ENCODE results near the gene LANCL1.
A peak's percentile ranks its signal among the peaks of the same experiment; 100 is the strongest.

The LANCL1 gene, protein sequence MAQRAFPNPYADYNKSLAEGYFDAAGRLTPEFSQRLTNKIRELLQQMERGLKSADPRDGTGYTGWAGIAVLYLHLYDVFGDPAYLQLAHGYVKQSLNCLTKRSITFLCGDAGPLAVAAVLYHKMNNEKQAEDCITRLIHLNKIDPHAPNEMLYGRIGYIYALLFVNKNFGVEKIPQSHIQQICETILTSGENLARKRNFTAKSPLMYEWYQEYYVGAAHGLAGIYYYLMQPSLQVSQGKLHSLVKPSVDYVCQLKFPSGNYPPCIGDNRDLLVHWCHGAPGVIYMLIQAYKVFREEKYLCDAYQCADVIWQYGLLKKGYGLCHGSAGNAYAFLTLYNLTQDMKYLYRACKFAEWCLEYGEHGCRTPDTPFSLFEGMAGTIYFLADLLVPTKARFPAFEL

DNA sequence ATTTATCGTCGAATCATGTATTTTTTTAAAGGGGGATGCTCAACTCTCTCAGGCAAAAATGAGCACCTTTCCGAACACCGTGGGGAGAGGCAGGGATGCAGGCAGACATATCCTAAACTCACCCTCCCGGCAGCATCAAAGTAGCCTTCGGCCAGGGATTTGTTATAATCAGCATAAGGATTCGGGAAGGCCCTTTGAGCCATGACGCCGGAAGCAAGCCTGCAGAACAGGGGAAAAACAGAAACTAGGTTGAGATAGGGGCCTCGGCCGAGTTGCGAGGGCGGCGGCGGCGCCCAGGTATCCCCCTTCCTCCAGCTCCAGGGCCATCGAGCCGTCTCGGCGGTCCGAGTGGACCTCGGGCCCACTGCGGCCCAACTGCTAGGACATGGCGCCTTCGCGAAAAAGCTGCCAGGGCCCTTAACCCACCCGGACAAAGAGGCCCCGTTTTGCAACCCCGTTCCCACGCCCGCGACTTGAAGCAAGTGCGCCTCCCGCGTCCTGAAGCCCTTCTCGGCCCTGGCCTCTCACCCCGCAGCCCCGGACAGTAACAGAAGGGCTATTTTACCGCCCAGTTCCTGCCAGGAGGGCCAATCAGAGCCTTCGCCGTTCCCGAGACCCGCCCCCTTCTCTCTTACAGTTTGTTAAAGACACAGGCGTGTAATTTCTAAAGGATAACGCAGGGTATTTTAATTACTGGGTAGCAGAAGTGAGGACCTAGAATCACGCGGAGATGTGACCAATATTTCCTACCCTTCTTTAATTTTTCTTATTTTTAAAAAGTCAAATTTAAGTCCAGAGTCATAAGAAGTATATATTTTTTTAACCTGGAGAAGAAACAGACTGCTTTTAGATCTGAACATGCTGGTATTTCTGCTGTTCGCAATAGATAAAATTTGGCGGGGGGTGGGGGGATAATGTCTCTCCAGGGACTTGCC is at the start of gene LANCL1:
Gene LANCL1, minus strand, starts transcription at position 566 of the 935 bp plus-strand sequence. Its CDS starts 363 bp downstream, at position 203.
- DNase-seq (ENCODE audit: low read depth in 3 of 3), result peak; percentile 59 to 80 (median 69)

DNA sequence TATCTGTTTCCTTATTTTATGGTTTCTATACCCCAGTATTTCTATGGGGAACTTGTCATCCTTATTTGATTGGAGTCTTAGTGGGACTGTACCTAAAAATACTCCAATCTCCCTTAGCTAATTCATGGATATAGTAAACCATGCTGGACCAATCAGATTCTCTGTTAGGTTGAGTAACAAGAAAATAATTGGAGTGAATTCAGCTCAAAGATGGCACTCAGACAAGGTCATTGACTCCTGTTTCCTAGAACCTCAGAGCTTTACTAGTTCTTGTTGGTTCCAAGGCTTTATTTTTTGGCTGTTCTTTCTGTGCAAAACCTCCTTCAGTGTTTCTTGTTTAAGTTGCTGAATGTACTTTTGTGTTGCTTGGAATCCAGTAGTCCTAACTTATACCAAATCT is 48.0 kb upstream of the LANCL1 start:
- DNase-seq (ENCODE audit: low read depth in 3 of 3), result no peak

DNA sequence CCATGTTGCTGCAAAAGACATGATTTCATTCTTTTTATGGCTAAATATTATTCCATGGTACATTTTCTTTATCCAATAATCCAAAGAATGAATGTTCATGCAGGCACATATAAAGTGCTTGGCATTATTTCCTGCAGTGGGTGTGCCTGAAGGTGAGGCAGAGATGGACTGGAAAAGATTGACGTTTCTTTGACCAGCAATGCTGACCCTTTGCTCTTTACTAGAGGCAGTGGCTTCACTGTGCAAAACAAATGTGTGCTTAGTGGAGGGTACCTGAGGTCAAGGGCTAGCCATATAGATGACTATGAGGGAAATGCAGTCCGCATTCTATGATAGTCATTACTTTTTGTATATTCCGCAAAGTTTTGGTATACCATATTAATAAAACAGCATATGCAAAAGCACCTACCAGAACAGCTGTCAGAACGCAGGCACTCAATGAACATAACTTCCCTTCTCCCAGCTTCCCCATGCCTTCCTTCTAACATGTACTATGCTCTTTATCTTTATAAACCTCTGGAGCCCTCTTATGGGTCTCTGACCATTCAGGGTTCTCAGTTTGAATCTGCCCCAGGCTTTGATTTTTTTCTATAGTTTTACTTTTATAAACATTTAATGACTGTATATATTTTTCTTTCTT is 47.2 kb upstream of the LANCL1 start:
- no peak for DNase-seq (ENCODE audit: low read depth in 3 of 3)

DNA sequence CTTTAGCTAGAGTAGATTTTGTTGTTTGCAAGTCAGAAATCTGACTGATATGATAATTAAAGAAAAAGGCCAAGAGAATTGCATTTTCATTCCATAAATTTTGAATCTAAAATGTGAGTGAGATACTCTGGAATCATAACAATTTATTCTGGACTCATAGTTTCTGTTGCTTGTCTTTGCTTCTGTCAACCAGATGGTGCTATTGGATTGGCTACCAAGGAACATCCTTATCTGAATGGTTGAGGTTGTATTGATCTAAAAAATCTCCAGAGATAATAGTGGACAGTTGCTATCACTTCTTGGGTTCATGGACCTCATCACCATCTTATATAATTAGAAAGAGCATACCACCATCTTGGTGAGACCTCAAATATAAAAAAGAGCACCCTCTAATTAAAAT is 45.8 kb upstream of the LANCL1 start:
- no peak for DNase-seq (ENCODE audit: low read depth in 3 of 3)

DNA sequence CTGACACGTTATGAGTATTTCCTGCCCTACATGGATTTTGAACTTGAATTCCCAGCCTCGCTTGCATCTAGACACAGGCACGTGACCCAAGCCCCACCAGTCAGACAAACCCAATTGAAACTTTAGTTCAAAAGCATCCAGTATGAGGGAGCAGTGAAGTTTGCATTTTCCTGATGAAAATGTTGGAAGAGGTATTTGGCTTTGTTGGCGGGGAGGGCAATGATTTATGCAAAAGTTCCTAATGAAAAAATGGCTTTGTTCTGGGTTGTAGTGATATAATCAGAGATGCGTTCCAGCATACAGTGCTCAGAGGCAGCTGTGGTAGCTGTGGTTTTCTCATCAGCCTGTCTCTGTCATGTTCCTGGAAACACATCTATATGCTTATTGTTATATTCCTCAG is 43.0 kb upstream of the LANCL1 start:
- DNase-seq (ENCODE audit: low read depth in 3 of 3), result no peak

DNA sequence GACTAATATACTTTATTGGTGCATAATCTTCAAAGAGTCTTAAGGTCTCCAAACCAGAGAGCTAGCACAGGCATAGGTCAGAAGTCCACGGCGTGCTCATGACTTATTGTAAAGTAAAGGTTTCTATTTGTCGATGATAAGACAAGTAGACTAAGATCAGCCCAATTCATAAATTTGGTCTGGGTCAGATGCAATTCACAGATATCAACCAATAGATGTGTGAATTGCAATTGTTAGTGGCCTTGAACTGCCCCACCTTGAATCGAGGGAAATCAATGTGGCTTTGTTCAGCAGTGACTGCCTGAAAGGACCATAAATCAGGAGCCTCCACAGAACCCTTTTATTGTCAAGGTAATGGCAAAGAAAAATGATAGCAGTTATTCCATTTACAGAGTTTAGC is 40.7 kb upstream of the LANCL1 start:
- no peak for DNase-seq (ENCODE audit: low read depth in 3 of 3)

DNA sequence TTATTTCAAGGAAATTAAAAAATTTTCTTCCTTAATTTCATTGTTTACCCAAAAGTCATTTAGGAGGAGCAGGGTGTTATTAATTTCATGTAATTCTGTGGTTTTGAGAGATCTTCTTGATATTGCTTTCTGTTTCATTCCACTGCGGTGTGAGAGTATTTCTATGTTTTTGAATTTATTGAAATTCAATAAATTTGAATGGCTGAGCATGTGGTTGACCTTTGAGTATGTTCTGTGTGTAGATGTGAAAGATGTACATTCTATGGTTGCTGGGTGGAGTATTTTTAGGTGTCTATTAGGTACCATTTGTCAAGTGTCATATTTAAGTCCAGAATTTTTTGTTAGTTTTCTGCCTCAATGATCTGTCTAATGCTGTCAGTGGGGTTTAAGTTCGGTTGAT is 39.4 kb upstream of the LANCL1 start:
- DNase-seq (ENCODE audit: low read depth in 3 of 3), result no peak

DNA sequence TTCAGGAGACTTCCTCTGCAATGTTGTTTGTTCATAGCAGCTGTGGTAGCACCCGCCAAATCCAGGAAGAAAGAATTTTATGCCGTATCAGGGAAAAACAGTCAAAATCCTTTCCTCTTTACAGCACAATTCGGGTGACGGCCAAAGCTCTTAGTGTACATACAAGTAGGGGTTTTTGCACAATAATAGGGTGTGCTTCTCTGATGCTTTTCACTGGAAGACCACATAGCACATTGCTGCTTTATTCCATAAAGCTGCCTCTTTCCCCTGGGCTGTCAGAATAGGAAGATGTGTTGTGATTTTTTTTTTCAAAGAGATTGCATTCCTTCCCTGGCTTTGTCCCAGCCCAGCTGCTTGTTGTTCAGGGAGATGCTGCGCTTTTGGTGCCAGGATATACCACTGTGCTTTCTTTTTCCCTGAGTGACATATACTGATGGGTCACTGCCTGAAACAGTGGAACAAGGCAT is 27.2 kb upstream of the LANCL1 start:
- no peak for DNase-seq (ENCODE audit: low read depth in 3 of 3)

DNA sequence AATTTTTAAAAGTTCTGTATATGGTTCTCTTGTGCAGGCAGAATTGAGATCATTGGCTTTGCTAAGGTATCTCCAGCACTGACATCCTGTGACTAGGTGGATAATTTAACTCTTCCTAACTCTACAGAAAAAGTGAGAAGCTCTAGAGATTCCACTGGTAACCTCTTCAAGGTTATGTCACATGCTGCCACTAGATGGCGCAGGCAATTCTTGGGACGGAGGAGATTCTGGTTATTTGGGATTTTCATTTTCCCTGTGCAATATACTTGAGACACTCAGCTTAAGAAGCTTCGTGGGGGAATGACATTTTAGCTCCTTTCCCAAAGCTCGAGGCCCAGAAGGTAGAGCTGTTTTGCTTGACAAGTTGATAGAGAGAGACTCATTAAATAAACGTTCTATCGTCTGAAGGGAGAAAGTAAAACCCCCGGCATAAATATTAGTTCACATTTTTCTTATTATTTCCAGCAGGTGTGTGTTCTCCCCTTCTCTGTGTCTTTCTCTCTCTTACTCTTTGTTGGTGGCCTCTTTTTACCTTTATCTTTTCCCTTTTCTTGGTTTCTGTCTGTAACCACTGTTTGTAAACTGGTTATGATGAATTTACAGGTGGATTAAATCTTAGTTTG is 26.6 kb upstream of the LANCL1 start:
- DNase-seq (ENCODE audit: low read depth in 3 of 3), result peak in 1 of 3 donors; percentile 8

DNA sequence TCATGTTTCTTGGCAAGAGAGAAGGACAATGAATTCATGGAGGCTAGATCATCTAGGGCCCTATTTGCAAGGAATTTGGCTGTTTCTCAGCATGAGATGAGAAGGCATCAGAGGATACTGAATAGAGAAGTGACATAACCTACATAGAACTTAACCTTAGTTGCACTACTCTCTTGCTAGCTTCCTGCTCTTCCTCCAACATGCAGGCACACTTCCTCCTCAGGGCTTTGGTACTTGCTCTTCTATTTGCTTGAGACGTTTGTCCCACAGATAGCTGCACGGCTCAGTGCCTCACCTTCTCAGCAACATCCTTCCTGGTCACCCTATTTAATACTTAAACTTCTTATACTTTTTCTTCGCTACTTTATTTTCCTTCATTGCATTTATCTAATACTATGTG is 20.0 kb upstream of the LANCL1 start:
- no peak for DNase-seq (ENCODE audit: low read depth in 3 of 3)

DNA sequence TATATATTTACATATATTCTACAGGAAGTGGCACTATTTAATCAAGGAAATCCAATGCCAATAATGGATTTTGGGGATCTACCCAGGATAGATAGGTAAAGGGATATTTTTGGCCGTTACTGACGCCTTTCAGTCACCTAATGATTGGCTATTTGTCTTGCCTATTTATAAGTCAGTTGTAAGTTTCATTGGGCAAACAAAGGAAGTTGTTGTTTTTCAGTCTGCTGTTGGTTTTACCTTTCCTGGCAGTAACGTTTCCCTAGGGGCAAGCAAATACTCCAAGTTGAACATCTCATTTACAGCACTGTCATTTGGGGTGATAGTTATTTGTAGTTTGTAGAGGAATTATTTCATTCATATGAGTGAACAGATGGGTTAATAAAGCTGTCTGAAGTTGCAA is 17.0 kb upstream of the LANCL1 start:
- DNase-seq (ENCODE audit: low read depth in 3 of 3), result no peak

DNA sequence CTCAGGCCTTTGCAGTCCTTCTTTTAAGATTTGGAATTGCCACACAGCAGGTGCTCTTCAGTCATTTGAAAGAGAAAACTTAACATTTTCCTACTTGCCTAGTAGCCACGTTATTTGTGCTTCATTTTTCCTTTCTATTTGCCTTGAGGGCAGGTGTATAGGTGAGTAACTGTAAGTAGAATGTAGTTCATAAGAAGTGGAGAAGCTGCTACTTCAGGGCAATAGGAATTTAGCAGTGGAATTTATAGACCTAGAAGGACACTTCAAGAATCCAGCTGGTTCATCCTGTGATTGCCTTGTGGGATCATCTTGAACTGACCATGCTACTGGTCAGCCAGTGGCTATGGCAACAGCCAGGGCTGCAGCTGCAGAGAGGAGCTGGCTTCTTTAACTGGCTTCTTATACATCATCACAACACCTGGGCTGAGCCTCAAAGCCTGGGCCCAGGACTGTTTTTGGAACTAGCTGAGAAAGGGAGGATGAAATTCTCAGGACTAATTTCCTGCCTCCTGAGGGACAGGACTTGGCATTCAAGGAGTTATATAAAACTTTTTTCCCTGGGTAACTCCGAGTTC is 5.1 kb upstream of the LANCL1 start:
- DNase-seq (ENCODE audit: low read depth in 3 of 3), result no peak

DNA sequence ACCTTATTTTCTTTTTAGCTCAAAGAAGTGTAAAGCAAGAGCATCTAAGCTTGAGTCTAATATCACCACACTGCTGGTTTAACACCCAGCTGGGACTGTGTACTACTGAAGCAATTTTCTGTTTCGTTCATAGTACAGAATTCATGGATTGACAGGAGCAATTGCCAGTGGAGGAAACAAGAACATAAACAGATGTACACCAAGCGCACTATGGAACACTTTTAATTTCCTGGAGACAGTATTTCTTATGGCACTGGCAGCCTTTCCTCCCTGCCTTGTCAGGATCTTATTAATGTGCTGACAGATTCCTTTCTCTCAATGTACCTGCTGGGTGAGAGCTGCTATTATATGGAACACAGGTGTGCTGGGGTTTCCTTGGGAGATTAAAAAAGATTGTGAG is 4.2 kb upstream of the LANCL1 start:
- no peak for DNase-seq (ENCODE audit: low read depth in 3 of 3)

DNA sequence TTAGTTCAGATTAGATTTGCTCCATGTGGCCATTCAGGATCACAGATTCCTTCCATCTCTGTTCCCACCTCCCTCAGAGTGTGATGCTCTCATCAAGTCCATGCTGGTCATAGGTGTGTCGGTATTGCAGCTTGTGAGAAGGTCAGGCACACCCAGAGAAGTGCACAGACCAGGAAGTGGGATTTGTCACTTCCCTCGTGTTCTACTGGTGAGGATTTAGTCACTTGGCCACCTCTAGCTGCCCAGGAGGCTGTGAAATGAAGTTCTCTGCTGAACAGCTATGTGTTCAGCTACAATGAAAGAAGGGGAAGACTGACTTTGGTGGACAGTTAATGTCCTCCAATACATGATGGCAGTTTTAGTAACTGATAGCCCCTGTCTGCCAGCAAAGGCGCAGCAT is 3.5 kb upstream of the LANCL1 start:
- DNase-seq (ENCODE audit: low read depth in 3 of 3), result no peak

DNA sequence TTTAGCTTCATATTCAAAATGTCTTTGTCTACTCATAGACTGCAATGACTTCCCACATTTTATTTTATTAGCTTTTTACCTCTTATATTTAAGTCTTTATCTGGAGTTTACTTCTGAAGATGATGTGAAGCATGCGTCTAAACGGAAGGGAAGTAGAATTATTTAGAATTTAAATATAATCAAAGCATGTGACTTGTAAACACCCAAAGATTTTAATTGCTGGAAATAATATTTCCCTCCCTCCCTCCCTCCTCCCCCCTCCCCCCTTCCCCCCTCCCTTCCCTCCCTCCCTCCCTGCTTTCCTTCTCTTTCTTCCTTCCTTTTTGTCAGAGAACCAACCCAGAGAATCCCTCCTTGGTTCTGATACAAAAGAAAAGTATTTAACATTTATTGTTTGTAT is 2.1 kb upstream of the LANCL1 start:
- no peak for DNase-seq (ENCODE audit: low read depth in 3 of 3)

DNA sequence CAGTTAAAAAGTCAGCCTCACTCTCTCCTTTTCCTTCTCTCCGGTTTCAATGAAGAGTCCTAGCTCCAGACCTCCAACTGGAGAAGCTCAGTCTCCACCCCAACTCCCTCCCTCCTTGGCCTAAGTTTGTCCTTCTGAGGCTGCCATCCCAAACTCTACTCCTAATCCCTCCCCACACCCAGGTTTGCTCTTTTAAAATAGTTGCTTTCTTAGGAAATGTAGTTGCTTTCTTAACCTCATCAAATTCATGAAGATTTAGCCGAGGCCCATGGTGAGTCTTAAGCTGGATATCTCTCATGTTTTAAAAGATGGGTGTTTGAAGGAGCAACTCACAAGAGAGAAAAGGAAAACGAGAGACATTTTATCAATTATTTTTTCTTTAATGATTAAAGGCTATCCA is 937 bp upstream of the LANCL1 start:
- DNase-seq (ENCODE audit: low read depth in 3 of 3), result peak in 1 of 3 donors; percentile 6

DNA sequence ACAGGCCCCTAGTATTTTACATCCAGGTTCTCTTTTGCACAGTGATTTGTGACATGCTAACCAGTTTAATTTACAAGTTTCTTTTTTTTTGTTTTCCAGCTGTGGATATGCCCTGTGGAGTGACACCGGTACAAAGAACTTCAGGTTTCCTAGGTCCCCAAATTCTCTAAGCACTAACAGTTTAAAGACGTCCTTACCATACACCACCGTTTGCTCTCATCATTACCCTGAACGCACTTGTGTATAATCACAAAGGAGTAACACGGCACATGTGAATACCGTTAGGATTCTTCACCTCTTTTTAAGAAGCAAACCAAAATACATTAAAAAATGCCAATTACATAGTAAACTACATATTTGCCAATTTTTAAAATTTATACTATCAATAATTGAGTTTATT is 853 bp downstream of the LANCL1 start:
- no peak for DNase-seq (ENCODE audit: low read depth in 3 of 3)

DNA sequence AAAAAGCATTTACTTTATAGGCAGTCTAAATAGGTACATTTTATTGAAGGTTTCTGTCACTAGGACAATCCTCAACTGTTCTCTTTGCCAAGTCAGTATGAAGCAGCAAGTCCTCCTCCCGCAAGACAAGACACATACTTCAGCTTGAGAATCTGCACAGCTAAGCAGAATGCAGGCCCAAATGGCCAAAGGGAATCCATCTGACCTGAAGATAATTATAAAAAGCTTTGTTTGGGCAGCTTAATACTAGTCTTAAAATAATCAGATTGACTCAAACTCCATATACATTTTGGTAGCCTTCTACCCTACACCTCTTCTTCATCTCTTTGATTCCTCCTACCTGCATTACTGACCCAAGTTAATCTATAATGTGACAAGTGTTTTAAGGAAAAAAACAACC is 1.8 kb downstream of the LANCL1 start:
- DNase-seq (ENCODE audit: low read depth in 3 of 3), result no peak

DNA sequence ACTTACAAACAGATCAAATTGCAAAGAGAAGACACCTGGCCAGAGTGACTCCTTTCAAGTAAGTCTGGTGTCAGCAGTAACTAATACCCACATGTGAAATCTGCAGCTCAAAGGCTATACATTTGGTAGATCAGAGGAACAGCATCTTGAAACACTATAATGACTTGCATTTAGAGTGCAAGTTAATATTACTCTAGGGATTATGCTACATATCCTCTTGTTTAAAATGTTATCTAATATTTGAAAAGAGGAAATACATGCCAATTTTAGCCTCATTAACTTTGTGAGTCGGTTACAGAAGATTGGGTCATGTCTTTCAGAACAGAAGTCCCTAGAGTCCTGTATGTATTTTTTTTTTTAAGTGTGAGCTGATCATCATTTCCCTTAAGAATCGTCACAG is 15.2 kb downstream of the LANCL1 start:
- DNase-seq (ENCODE audit: low read depth in 3 of 3), result no peak

DNA sequence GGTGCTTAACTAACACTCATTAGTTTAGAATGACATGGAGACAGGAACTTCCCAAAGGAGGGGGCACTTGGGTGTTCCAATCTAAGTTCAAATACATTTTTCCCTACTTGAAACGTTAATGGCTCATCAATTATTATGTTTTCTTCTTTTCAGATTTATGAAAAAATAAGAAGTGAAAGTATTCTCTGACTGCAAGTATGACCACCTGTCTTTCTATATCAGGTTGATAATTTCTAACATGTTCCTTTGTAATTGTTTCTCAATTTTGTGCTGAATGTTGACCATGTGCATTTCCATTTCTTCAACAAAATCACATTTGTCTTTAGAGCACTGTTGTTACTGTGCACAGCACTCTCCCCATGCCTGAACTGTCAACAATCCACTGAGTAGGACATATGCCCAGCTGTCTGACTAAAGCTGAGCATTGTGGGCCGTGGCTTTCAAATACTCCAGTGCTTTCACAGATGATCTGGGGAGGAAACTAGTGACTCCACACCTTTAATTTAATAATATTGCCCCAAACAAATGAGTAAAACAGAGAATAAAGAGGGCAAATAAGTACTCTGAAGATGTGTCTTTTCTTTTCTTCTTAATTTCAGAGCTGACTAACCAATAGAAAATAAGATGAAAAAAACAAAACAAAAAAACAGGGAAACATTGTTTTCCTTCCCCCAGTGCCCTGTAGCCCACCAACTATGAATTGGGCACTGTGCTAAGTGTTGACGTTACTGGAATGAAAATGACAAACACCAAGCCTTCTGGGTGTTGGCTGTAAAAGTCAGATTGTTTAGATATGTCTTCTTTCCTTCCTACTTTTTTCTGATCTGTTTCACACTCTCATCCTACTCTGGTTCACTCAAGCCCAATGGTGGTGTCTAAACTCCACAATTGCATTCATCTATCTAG is 16.0 kb downstream of the LANCL1 start:
- no peak for DNase-seq (ENCODE audit: low read depth in 3 of 3)

All from stimulated activated CD4-positive, alpha-beta T cell treated with anti-CD3 and anti-CD28 coated beads, TNF-alpha, amount 100 ng/mL, for 48 hours (primary cell).